Suprapubic skin (tissue), 4 donors: ENCODE data around the gene AP2S1. TPM values are rescaled to one million over a fixed set of nuclear protein-coding genes. Genes with fewer than 3 reads are reported as not detected.
A peak's percentile ranks its signal among the peaks of the same experiment; 100 is the strongest.

Source experiments
- DNase-seq, 2 donors: peaks; one replicate each; pipeline ENCODE4 v3.0.0-alpha.2; 2019; ENCODE audit warnings: low spot score in 2 of 2
- H3K27ac ChIP-seq: fragments of 200-600 bp; sonication (generic); one replicate; pipeline ENCODE4 v1.5.1; 2019
- H3K27me3 ChIP-seq: fragments of 200-600 bp; sonication (generic); one replicate; pipeline ENCODE4 v1.5.1; 2019
- H3K36me3 ChIP-seq: fragments of 200-600 bp; sonication (generic); one replicate; pipeline ENCODE4 v1.5.1; 2019
- H3K4me1 ChIP-seq: fragments of 200-600 bp; sonication (generic); one replicate; pipeline ENCODE4 v1.5.1; 2019
- H3K4me3 ChIP-seq: fragments of 200-600 bp; sonication (generic); one replicate; pipeline ENCODE4 v1.5.1; 2019; ENCODE audit warnings: mild to moderate bottlenecking
- H3K9me3 ChIP-seq: fragments of 200-600 bp; sonication (generic); one replicate; pipeline ENCODE4 v1.5.1; 2019
- CTCF ChIP-seq, 2 donors: fragments of 200-600 bp in 1 of 2; fragments of 450-650 bp in 1 of 2; sonication (generic) in 1 of 2; IDR thresholded peaks; one replicate each; pipeline ENCODE4 v1.5.1; 2016 to 2019; ENCODE audit warnings: antibody characterized with exemption in 2 of 2, mild to moderate bottlenecking in 1 of 2, moderate library complexity in 1 of 2
- EP300 ChIP-seq: sonication (generic); formaldehyde crosslinking; IDR thresholded peaks from one replicate; pipeline ENCODE4 v1.6.1; 2017; ENCODE audit warnings: antibody characterized with exemption
- POLR2A ChIP-seq, 2 donors: fragments of 450-650 bp; IDR thresholded peaks; one replicate each; pipeline ENCODE4 v1.6.1; 2017; ENCODE audit warnings: antibody characterized with exemption in 2 of 2, mild to moderate bottlenecking in 2 of 2, moderate library complexity in 2 of 2
- POLR2AphosphoS5 ChIP-seq, 3 donors: sonication (generic); formaldehyde crosslinking; IDR thresholded peaks; one replicate each; pipeline ENCODE4 v1.6.1; 2017; ENCODE audit warnings: antibody characterized with exemption in 3 of 3
- WGBS: methylation state at CpG from one replicate; pipeline ENCODE4 v1.1.5; 2018; 5-methylcytosine and 5-hydroxymethylcytosine counted together
- total RNA-seq, 4 donors: library from RNA; depleted of rRNA; stranded (reverse); fragments of >200 nt; gene quantifications; one replicate each; pipeline ENCODE4 v1.1.0, GENCODE V29; 2016

Gene AP2S1
- total RNA-seq, 4 donors from 2014 or later, result 50.6 to 93.3 (median 75.0) TPM

DNA sequence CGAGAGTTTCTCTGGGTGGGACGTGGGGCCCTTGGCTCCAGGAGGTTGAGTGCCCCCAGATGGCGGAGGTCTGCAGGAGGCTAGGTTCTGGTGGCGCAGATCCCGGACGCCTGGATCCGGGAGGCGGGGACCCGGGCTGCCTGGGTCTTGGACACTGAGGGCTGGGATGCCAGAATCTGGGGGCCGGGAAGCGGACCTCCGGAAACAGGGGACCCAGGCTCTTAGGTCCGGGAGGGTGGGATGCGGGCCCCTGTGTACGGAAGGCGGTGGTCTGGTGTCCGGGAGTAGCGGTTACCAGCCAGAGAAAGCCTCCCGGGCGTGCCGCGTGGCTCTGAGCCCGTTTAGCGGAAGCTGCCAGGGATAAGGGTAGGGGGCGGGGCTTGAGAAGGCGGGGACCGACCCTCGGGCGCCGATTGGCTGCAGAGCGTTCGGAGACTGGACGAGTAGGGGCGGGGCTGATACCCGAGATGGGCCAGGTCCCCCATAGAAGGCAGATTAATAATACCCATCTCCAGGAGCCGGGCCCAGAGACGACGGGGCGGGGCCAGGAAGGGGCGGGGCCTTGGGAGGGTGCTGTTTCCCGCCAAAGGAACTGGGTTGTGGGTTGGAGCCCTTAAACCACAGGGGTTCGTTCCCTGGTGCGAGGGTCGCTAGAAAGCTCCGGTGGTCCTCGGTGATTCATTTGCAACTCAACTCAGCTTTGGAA, 62.2 kb downstream of the AP2S1 start, which contains the start of gene SLC1A5:
SLC1A5 (minus strand) TSS at position 333 of the 706 bp plus-strand sequence. CDS start 629 bp downstream, outside the sequence.
- no peaks in the 10 kb centered on the region for H3K9me3 ChIP-seq
- peaks cover under 1% of the 10 kb centered on the region for H3K36me3 ChIP-seq
- H3K4me1 ChIP-seq, result peaks cover 52% of the 10 kb centered on the region
- 2% methylated on average over 23 of the region's 46 CpGs for WGBS
- TF ChIP-seq POLR2A (IDR thresholded peaks at IDR 0.05) (peak; percentile 94 to 98), POLR2AphosphoS5 (IDR thresholded peaks at IDR 0.05) (peak; percentile 24 to 79 (median 63)), CTCF (IDR thresholded peaks at IDR 0.05) (no peak), EP300 (no peak)
- DNase-seq, result peak; percentile 98 to 99
- no peaks in the 10 kb centered on the region for H3K27me3 ChIP-seq
- peak within 1 kb of the TSS; percentile 90 for H3K27ac ChIP-seq
- H3K4me3 ChIP-seq, result peak within 1 kb of the TSS; percentile 95

Other genes with a start within 250 kb of the AP2S1 start
- 100 to 1,000 TPM in 1 of 4 donors, 10 to 100 TPM in 3; 56.0 to 102 (median 78.6) TPM for gene CALM3, start 249.5 kb downstream of the AP2S1 start, total RNA-seq
- gene PTGIR, start 225.8 kb downstream of the AP2S1 start, total RNA-seq, result 1 to 10 TPM in 3 of 4 donors, under 1 TPM in 1; 0.57 to 6.7 (median 2.4) TPM
- not detected for gene GNG8, start 214.6 kb downstream of the AP2S1 start, total RNA-seq
- 1 to 10 TPM in 3 of 4 donors, under 1 TPM in 1; 0.68 to 1.8 (median 1.2) TPM for gene DACT3, start 189.7 kb downstream of the AP2S1 start, total RNA-seq
- 100 to 1,000 TPM in 1 of 4 donors, 10 to 100 TPM in 3; 51.5 to 136 (median 61.2) TPM for gene PRKD2, start 133.7 kb downstream of the AP2S1 start, total RNA-seq
- 10 to 100 TPM in 1 of 4 donors, 1 to 10 TPM in 3; 7.1 to 15.2 (median 7.8) TPM for gene FKRP, start 104.8 kb downstream of the AP2S1 start, total RNA-seq
- gene STRN4, start 104.4 kb downstream of the AP2S1 start, total RNA-seq, result 10 to 100 TPM; 73.2 to 87.6 (median 81.1) TPM
- gene SLC1A5, start 62.3 kb downstream of the AP2S1 start, total RNA-seq, result 100 to 1,000 TPM in 3 of 4 donors, 10 to 100 TPM in 1; 79.4 to 191 (median 131) TPM
- gene ARHGAP35, start 10.2 kb upstream of the AP2S1 start, total RNA-seq, result 10 to 100 TPM; 33.9 to 54.2 (median 46.5) TPM
- 1 to 10 TPM; 4.7 to 6.8 (median 5.5) TPM for gene NPAS1, start 169.0 kb upstream of the AP2S1 start, total RNA-seq
- 10 to 100 TPM; 13.9 to 45.9 (median 31.3) TPM for gene TMEM160, start 197.8 kb upstream of the AP2S1 start, total RNA-seq